ENCODE data around the gene KPNA5. TPM values are rescaled to one million over a fixed set of nuclear protein-coding genes. Genes with fewer than 3 reads are reported as not detected.

The KPNA5 gene
- total and polyA plus RNA-seq, 2 of the 8 experiments (the other 6 are each of a cell fraction or from before 2014, with no cell fraction given) = 2.0 to 9.7 TPM

GRCh38 chr6:116714296-116714695, 33.3 kb downstream of the KPNA5 start (continued):
- TF ChIP-seq CHD7 (IDR thresholded peaks at IDR 0.05; ENCODE audit: insufficient replicate concordance, low read length) (no peak), ATF2 (IDR thresholded peaks at IDR 0.05; ENCODE audit: low read length) (no peak), GTF2F1 (IDR thresholded peaks at IDR 0.05; ENCODE audit: borderline replicate concordance, low read depth, low read length) (no peak), HDAC6 (IDR thresholded peaks at IDR 0.05; ENCODE audit: low read depth, low read length) (no peak), CREB1 (IDR thresholded peaks at IDR 0.05) (no peak), TBP (IDR thresholded peaks at IDR 0.05; ENCODE audit: low read depth, low read length) (no peak), BRCA1 (IDR thresholded peaks at IDR 0.05; ENCODE audit: low read depth, low read length) (no peak), KDM5A (IDR thresholded peaks at IDR 0.05; ENCODE audit: low read length) (no peak), TEAD4 (IDR thresholded peaks at IDR 0.05; ENCODE audit: low read depth, low read length) (no peak), SP4 (IDR thresholded peaks at IDR 0.05; ENCODE audit: low read length) (no peak), CBX8 (IDR thresholded peaks at IDR 0.05; ENCODE audit: borderline replicate concordance, low read depth, low read length) (no peak), SP2 (IDR thresholded peaks at IDR 0.05; ENCODE audit: low read length) (no peak)
